Measurements from ENCODE around the gene C15orf61.

DNA sequence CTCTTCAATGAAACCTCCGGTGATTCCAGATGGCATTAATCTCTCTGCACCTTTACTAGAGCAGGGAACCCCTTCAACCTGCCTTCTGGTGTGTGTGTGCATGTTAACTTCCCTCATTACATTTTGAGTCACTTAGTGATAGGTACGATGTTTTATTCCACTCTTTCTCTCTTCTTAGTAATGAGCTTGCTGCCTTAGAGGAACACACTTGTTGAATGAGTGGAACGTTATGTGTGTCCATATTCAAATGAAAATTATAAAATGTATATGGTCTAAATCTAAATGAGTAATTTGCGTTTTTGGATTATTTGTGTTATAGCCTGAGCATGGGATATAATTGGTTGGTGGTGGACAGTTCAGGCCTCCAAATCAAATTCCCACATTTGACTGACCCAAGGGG is 33.6 kb downstream of the C15orf61 start:
- TF ChIP-seq POLR2A (IDR thresholded peaks at IDR 0.05) (no peak), EP300 (IDR thresholded peaks at IDR 0.05) (no peak)
- TF ChIP-seq, protein P1, sequence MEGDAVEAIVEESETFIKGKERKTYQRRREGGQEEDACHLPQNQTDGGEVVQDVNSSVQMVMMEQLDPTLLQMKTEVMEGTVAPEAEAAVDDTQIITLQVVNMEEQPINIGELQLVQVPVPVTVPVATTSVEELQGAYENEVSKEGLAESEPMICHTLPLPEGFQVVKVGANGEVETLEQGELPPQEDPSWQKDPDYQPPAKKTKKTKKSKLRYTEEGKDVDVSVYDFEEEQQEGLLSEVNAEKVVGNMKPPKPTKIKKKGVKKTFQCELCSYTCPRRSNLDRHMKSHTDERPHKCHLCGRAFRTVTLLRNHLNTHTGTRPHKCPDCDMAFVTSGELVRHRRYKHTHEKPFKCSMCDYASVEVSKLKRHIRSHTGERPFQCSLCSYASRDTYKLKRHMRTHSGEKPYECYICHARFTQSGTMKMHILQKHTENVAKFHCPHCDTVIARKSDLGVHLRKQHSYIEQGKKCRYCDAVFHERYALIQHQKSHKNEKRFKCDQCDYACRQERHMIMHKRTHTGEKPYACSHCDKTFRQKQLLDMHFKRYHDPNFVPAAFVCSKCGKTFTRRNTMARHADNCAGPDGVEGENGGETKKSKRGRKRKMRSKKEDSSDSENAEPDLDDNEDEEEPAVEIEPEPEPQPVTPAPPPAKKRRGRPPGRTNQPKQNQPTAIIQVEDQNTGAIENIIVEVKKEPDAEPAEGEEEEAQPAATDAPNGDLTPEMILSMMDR (IDR thresholded peaks at IDR 0.05) = no peak

All from tibial nerve (tissue), 4 donors.